Common myeloid progenitor, CD34-positive (primary cell): ENCODE measurements around the gene WDPCP.

Experiments
- CTCF ChIA-PET: fragments of 350-600 bp; sonication (Branson Sonifier 250); formaldehyde crosslinking; loops from one replicate; lab custom pipeline; 2021; ENCODE audit warnings: antibody characterized with exemption; lab: Charles Lee
- POLR2A ChIA-PET: fragments of 350-600 bp; sonication (Branson Sonifier 250); formaldehyde crosslinking; loops from one replicate; lab custom pipeline; 2021; ENCODE audit warnings: antibody characterized with exemption; lab: Charles Lee
- DNase-seq, 3 donors: peaks; one replicate each; pipeline versions ENCODE4 v3.0.0 to v3.0.0-alpha.2; 2013
- H3K27ac ChIP-seq, 2 experiments: 1 replicate in 1 of 2; 2 replicates in 1 of 2; pipeline ENCODE4 v1.7.0; 2013; ENCODE audit warnings: inconsistent platforms in 2 of 2, low read length in 2 of 2, mild to moderate bottlenecking in 2 of 2, low read depth in 1 of 2, moderate library complexity in 1 of 2; ENCODE audit not compliant: severe bottlenecking in 2 of 2, insufficient read depth in 1 of 2, poor library complexity in 1 of 2
- H3K27me3 ChIP-seq, 5 experiments: replicated peaks in 2 of 5; 1 replicate in 3 of 5; 2 replicates in 2 of 5; pipeline versions ENCODE4 v1.6.1 to v1.7.0; 2013; ENCODE audit warnings: low read length in 4 of 5, mild to moderate bottlenecking in 2 of 5, moderate library complexity in 2 of 5, inconsistent platforms in 1 of 5; ENCODE audit not compliant: insufficient read depth in 5 of 5, control insufficient read depth in 4 of 5
- H3K36me3 ChIP-seq, 4 experiments: 1 replicate in 2 of 4; 2 replicates in 2 of 4; pipeline versions ENCODE4 v1.6.1 to v1.7.0; 2013; ENCODE audit warnings: low read length in 3 of 4, control low read depth in 1 of 4, mild to moderate bottlenecking in 1 of 4; ENCODE audit not compliant: control insufficient read depth in 4 of 4, insufficient read depth in 4 of 4
- H3K4me1 ChIP-seq, 4 experiments: 1 replicate in 3 of 4; 2 replicates in 1 of 4; pipeline versions ENCODE4 v1.6.1 to v1.7.1; 2013; ENCODE audit warnings: low read length in 3 of 4, mild to moderate bottlenecking in 3 of 4, control low read depth in 1 of 4, inconsistent platforms in 1 of 4, moderate library complexity in 1 of 4; ENCODE audit not compliant: control insufficient read depth in 4 of 4, insufficient read depth in 4 of 4; ENCODE audit errors: control extremely low read depth in 1 of 4
- H3K4me3 ChIP-seq, 7 experiments: 1 replicate in 4 of 7; 2 replicates in 3 of 7; pipeline versions ENCODE4 v1.5.1 to v1.7.0; 2013; ENCODE audit warnings: mild to moderate bottlenecking in 7 of 7, low read length in 6 of 7, moderate library complexity in 6 of 7, inconsistent platforms in 2 of 7, low read depth in 2 of 7, control low read depth in 1 of 7; ENCODE audit not compliant: insufficient read depth in 4 of 7, control insufficient read depth in 1 of 7; ENCODE audit errors: extremely low read depth in 1 of 7
- H3K9me3 ChIP-seq, 5 experiments: 1 replicate in 4 of 5; 2 replicates in 1 of 5; pipeline versions ENCODE4 v1.6.1 to v1.7.1; 2013; ENCODE audit warnings: low read length in 4 of 5, mild to moderate bottlenecking in 2 of 5, inconsistent platforms in 1 of 5, low read depth in 1 of 5, moderate library complexity in 1 of 5; ENCODE audit not compliant: control insufficient read depth in 4 of 5, insufficient read depth in 2 of 5; ENCODE audit errors: control extremely low read depth in 1 of 5
- WGBS: methylation state at CpG from one replicate; pipeline ENCODE4 v1.1.5; 2013; ENCODE audit not compliant: insufficient coverage; 5-methylcytosine and 5-hydroxymethylcytosine counted together

WDPCP gene

DNA sequence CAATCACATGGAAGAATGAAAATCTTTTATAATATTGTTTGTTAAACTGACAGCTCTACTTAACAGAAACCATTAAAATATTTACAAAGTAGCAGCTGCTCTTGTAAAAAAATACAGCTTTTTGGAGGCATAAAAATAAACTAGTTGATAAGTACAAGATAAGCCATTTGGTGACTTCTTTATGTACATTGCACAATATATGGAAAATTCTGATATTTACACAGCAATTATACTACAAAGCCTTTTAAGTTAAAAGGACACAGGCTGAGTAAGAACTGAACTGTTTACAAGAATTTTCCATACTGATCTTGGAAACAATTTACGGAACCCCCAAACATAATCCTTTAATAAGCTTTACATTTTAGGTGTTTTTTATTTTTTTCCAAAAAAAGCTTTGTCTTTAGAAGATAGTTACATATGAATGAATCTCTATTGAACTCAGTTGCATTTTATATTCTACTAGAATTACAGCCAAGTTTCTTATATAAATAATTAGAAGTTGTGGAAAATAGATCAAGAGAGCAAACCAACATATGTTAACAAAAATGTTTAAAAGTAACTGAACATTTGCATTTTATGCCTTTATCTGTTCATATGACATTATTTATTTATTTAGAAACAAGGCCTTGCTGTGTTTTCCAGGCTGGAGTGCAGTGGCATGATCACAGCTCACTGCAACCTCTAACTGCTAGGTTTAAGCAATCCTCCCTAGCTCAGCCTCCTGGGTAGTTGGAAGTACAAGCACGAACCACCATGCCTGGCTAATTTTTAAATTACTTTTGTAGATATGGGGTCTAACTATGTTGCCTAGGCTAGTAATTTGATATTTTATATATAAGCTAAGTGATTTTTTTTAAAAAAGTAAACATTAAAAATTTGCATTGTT, 395.1 kb downstream of the WDPCP start:
- Histone ChIP-seq H3K36me3 (no peaks in the 10 kb centered on the region), H3K4me3 (no peak overlapping the region), H3K4me1 (no peaks in the 10 kb centered on the region), H3K27me3 (no peaks in the 10 kb centered on the region), H3K9me3 (peaks cover 0 to 12% (median 10%) of the 10 kb centered on the region in 5 experiments), H3K27ac (no peak overlapping the region)
- DNase-seq: no peak
- ChIA-PET CTCF (no interaction called here), POLR2A (no interaction called here)
- no CpG with 5 or more reads among the region's 2 CpGs for WGBS

DNA sequence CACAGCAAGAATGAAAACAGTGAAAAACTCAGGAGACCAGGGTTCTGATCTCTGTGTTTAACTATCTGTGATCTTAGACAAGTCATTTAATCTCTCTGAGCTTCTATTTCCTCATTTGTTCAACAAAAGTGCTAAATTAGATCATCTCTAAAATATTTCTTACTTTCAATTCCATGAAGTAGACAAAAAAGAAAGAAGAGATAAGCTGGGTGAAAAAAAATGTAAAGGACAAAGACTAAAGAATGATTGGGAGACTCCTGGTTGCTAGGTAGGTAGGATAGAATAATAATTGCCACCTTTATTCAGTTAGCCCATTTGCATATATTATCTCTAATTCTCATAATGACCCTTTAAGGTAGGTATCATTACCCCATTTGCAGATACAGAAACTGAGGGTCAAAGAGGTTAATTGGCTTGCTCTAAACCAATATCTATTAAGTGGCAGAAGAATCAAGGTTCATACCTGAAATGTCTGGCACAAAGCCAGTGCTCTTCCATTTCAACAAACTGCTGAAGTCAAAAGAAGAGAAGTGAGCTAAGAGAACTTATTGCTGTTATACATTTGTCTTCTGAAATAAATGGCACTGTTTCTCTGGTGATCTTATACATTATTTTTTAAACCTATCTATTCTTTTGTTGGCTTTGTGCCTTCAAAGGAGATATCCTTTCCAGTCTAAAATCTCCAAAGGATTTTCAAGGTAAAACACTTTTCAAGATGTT, 395.9 kb downstream of the WDPCP start:
- CTCF ChIA-PET: no interaction called here
- DNase-seq: no peak
- Histone ChIP-seq H3K36me3 (no peaks in the 10 kb centered on the region), H3K27me3 (no peaks in the 10 kb centered on the region), H3K9me3 (peaks cover 3 to 19% (median 10%) of the 10 kb centered on the region in 5 experiments), H3K4me1 (no peaks in the 10 kb centered on the region), H3K4me3 (no peak overlapping the region), H3K27ac (no peak overlapping the region)
- POLR2A ChIA-PET: no interaction called here

DNA sequence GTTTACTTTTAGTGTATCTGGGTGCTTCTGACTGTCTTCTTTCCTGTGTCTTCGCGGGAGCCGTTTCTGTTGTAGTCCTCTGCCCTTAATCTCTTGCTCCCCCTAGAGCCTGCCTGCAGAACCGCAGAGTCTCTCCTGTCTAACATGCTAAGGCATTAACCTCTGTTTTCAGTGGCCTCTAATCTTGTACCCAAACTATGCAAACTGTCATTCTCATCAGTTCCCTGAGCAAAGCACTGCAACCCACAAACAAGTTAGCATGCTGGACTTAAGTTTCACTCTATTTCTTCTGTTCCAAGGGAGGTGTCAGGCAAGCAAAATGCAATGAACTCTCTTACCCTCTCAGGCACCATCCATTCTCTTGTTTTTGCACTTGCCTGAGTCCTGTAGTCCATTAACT, 399.3 kb downstream of the WDPCP start:
- no peaks in the 10 kb centered on the region for H3K27me3 ChIP-seq
- 63% methylated on average over 4 of the region's 4 CpGs for WGBS
- H3K4me1 ChIP-seq: no peaks in the 10 kb centered on the region
- H3K36me3 ChIP-seq: no peaks in the 10 kb centered on the region
- DNase-seq: no peak
- ChIA-PET CTCF (interaction anchor here (0.6 to 0.8 kb wide), 2 partner anchors 14 to 525 kb away, joined by 3 to 5 read pairs; no protein-coding TSS in a partner anchor), POLR2A (no interaction called here)
- peaks cover 3 to 35% (median 10%) of the 10 kb centered on the region in 5 experiments for H3K9me3 ChIP-seq
- H3K27ac ChIP-seq: no peak overlapping the region
- H3K4me3 ChIP-seq: no peak overlapping the region

DNA sequence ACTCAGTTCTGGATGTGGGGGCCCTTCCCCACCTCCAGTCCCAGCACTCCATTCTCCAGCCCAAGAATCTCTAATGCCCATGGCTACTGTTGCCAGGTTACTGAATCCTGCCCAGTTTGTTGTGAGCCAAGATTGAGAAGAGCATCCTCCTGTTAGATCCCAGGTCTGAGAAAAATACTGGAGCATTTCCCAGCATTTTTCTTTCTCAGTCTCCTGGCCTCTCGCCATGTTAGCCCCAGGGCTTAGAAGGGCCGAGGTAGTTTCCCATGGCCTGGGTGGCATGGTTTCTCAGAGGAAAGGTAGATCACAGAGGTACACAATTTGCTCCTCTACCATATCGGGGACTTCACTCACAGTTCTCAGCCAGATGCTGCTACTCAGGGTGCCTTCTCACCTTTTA, 401.9 kb downstream of the WDPCP start:
- Histone ChIP-seq H3K27me3 (no peaks in the 10 kb centered on the region), H3K4me3 (no peak overlapping the region), H3K9me3 (peaks cover 3 to 37% (median 10%) of the 10 kb centered on the region in 5 experiments), H3K36me3 (no peaks in the 10 kb centered on the region), H3K4me1 (no peaks in the 10 kb centered on the region), H3K27ac (no peak overlapping the region)
- WGBS: 100% methylated on average over 3 of the region's 3 CpGs
- ChIA-PET POLR2A (no interaction called here), CTCF (no interaction called here)
- no peak for DNase-seq

DNA sequence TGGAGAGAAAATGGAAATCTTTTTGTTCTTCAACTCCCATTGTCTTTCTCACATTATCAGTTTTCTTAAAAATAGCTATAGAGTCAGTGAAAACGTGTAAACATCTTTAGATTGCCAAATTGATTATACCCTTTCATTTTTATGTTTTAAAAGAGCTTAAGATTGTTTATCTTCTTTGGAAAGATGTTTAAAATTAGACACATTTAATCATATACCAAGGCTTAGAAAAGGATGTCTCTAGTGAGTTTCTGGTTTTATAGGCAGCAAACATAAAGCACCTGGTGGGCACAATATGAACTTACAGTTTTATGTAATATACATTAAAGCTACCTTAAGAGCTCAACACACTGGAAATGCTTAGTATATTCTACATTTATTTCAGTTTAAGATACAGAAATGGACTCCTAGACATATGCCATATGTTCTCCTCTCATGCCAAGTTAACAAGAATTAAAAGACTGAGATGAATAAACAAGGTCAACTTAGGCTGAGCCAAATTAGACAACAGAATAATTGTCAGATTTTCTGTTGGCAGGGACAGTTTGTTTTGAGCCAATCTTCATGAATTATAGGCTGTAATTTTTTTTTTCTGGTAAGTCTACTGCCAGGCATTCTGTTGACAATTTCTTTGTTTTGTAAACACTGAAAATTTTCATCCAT, 425.0 kb downstream of the WDPCP start:
- Histone ChIP-seq H3K9me3 (peaks cover 0 to 12% (median 4%) of the 10 kb centered on the region in 5 experiments), H3K36me3 (no peaks in the 10 kb centered on the region), H3K4me3 (no peak overlapping the region), H3K4me1 (no peaks in the 10 kb centered on the region), H3K27me3 (no peaks in the 10 kb centered on the region), H3K27ac (no peak overlapping the region)
- CTCF ChIA-PET: no interaction called here
- POLR2A ChIA-PET: no interaction called here
- no CpG with 5 or more reads among the region's 1 CpG for WGBS
- DNase-seq: peak in 1 of 3 donors; percentile 0

DNA sequence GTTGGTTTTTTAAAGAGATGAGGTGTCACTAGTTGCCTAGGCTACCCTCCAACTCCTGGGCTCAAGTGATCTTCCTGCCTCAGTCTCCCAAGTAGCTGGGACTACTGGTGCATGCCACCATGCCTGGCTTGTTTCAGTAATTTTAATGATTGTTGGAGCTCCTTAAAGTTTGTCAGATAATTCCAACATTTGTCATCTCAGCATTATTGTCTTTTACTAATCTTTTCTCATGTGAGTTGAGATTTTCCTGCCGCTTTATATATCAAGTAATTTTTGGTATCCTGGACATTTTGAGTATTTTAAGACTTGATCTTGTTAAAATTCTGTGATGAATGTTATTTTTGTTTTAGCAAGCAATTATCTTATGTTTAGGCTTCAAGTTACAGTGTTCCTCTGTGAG, 429.0 kb downstream of the WDPCP start:
- H3K4me1 ChIP-seq: no peaks in the 10 kb centered on the region
- no peaks in the 10 kb centered on the region for H3K27me3 ChIP-seq
- CTCF ChIA-PET: interaction anchor here (0.6 kb wide), 1 partner anchor 495 kb away, joined by 4 read pairs; no protein-coding TSS in a partner anchor
- no peak overlapping the region for H3K27ac ChIP-seq
- H3K9me3 ChIP-seq: peaks cover 0 to 3% (median 2%) of the 10 kb centered on the region in 5 experiments
- no peak overlapping the region for H3K4me3 ChIP-seq
- POLR2A ChIA-PET: no interaction called here
- WGBS: no CpG with 5 or more reads among the region's 1 CpG
- no peaks in the 10 kb centered on the region for H3K36me3 ChIP-seq
- DNase-seq: no peak
